Activated effector memory CD4-positive, alpha-beta T cell treated with anti-CD3 and anti-CD28 coated beads, Interleukin-2, amount 50 U/mL, for 16 hours (primary cell): ENCODE measurements around the gene SBK3.
"Not testable (repeated sequence)": the region's sequence is repeated elsewhere in the genome, so short reads cannot be mapped to it uniquely, and the experiment has no call there.

Experiments used
- DNase-seq: peaks from one replicate; pipeline ENCODE4 v3.0.0-alpha.2; 2020

The SBK3 gene

GRCh38 chr19:55516878-55517620 is 28.3 kb downstream of the SBK3 start:
- peak; percentile 96 for DNase-seq

GRCh38 chr19:55508120-55508519 is 37.2 kb downstream of the SBK3 start:
- no peak for DNase-seq

DNA sequence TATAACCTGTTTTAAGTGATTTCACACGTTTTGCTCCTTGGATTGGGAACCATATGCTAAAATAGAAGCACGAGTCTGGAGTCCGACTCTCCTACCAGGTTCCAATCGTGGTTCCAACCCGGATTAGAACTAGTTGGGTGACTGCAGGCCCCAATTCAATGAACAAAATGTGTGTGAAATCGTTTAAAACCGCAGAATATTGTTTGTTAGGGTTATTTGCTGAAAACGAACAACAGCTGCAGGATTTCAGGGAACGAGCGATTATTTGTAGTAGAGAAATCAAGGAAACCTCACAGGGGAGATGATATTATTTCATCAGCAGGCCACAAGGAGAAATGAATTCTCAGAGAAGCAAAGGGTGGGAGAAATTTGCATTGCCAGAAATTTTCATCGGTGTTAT is 40.4 kb downstream of the SBK3 start:
- DNase-seq, result no peak

GRCh38 chr19:55504252-55504603 is 41.1 kb downstream of the SBK3 start:
- no peak for DNase-seq

DNA sequence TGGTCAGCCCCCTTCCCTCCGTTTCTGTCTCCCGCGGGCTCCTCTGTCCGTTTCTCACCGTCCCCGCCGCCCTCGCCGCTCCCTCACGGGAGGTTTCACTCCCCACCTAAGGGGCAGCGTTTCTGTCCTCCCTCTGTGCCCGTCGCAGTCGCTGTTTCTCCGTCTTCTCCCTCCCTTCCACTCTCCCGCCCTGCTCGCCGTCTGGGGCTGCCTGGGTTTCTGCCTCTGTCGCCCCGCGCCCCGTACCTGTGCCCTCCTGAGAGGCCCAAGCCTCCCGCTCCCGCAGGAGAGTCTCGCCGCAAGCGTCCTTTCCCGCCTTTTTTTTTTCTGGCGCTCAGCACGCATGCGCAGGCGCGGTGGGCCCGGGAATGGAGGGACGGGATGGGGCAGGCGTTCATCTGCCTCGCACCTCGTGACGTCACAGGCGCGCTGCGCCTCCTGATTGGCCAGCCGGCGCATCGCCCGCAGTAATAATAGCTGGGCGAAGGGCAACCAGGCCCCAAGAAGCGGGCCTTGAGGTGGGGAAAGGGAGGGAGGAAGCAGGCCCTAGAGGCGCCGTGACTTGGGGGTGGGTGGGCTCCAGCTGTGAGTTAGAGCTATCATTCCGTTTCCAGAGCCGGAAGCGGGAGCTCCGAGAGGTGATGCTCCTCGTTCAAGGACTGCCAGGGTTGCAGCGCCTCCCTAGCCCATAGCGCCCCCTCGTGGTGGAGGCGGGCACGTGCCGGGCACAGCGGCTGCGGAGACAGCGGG is 41.7 kb downstream of the SBK3 start:
- peak; percentile 97 for DNase-seq

- DNase-seq, result no peak
These were observed 42.2 kb downstream of the SBK3 start for GRCh38 chr19:55503157-55503501.

DNA sequence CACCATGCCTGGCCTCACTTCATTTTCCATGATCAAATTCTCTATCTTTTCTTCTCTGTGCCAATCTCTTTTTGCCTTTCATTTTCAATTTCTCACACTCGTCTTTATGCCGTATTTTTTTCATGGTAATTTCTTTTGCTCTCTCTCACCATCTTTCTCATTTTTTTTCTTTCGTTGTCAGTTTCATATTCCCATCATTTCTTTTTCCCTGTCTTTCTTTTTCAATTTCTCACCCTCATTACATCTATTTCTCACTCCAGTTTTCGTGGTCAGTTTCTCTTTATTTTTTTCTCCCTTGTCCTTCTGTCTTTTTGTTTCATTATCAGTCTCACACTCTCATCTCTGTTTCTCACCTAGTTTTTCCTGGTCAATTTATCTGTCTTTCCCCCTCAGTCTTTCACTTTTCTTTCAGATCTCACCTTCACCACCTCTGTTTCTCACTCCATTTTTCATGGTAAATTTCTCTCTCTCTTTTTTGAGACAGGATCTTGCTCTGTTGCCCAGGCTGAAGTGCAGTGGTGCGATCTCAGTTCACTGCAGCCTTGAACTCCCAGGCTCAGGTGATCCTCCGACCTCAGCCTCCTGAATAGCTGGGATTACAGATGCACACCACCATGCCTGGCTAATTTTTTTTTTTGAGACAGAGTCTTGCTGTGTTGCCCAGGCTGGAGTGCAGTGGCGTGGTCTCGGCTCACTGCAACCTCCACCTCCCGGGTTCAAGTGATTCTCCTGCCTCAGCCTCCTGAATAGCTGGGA is 43.0 kb downstream of the SBK3 start:
- DNase-seq, result no peak

- DNase-seq, result no peak
These were observed 44.9 kb downstream of the SBK3 start for GRCh38 chr19:55500368-55500952.

DNA sequence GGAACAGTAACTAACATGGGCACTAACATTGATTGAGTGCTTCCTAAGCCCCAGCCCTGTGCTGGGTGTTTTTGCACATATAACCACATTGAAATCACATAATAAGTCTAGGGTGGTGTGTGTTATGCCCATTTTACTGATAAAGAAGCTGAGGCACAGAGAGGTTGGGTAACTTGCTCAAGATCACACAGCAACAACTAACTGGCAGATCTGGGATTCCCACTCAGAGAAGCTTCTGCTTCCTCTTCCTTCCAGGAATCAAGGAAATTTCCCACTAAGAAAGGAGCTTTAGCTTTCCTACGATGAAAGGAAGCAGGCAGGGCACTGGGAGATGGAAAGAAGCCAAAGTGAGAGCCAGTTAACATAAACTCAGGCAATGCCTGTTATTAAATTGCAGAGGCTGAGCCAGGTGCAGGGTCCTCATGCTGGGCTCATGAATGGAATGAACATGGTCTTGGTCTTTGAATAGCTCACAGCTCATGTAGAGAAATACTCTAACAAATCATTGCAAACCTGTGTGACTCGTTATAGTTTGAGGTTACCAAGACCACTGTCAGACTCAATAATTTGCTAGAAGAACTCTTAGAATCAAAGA is 47.0 kb downstream of the SBK3 start:
- DNase-seq, result no peak

GRCh38 chr19:55497763-55498162 is 47.6 kb downstream of the SBK3 start:
- DNase-seq, result no peak

GRCh38 chr19:55496820-55497219 is 48.5 kb downstream of the SBK3 start:
- not testable (repeated sequence) for DNase-seq

DNA sequence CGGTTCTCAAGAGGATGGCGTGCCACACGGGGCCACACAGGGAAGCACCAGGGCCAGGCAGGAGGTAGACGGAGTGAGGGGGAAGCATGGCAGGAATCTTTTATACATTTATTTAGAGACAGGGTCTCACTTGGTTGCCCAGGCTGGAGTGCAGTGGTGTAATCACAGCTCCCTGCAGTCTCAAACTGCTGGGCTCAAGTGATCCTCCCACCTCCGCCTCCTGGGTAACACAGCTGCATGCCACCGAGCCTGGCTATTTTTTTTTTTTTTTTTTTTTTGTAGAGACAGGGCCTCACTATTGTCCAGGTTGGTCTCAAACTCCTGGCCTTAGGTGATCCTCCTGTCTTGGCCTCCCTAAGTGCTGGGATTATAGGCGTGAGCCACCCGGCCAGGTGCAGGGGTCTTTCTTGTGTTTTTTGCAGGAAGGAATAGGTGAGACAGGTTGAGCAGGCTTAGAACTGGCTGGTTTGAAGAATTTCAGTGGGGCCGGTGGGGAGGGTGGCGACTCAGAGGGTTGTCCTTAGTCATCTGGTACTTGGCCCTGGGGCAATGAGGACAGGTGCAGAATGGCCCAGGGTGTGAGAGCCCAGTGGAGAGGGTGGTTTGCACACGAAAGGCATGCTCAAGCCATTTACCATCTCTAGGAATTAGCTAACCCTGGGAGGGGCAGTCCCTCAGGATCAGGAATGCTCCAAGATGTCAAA is 49.5 kb downstream of the SBK3 start:
- DNase-seq, result no peak

GRCh38 chr19:55494172-55494761 is 51.1 kb downstream of the SBK3 start:
- no peak for DNase-seq

DNA sequence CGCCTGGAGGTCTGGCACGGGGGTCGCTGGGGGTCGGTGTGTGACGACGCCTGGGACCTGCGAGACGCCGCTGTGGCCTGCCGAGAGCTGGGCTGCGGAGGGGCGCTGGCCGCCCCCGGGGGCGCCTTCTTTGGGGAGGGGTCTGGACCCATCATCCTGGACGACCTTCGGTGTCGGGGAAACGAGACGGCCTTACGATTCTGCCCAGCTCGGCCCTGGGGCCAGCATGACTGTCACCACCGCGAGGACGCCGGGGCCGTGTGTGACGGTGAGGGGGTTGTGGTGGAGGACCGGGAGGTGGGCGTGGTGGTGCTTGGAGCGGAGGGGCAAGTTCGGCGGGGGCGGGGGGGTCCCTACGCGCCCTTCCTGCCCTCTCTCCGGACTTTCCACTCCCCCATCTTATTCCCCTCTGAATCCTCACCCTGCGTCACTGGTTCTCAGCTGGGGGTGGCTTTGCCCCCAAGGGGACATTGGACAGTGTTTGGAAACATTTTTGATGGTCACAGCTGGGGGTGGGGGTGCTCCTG is 51.6 kb downstream of the SBK3 start:
- DNase-seq, result no peak

GRCh38 chr19:55493052-55493644 is 52.2 kb downstream of the SBK3 start:
- DNase-seq, result no peak

DNA sequence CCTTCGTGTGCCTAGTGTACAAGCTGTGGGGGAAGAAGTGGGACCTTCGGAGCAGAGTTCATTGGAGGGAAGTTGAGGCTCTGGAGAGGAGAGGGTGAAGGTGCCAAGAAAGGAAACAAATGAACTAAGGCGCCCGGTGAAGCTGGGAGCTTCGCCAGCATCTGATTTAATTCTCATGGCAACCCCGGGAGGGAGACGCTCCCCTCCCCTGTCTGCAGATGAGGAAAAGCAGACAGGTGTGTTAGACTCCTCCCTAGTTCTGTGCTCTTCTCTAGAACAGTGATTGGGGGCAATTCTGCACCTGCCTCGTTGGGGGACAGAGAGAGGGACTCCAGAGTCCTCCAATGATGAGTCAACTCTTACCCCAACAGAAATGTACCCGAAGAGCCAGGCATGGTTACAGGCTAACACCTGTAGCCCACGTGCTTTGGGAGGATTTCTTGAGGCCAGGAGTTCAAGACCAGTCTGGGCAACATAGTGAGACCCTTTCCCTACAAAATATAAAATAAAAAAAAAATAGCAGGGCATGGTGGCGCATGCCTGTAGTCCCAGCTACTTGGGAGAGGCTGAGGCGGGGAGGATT is 52.9 kb downstream of the SBK3 start:
- no peak for DNase-seq

- no peak for DNase-seq
These were observed 53.6 kb downstream of the SBK3 start for GRCh38 chr19:55491546-55492360.
